ENCODE results near the gene MOGAT2. TPM values are rescaled to one million over a fixed set of nuclear protein-coding genes. Genes with fewer than 3 reads are reported as not detected.
A peak's percentile ranks its signal among the peaks of the same experiment; 100 is the strongest.

The MOGAT2 gene
- total RNA-seq, 3 donors from 2014 or later (not counting 1 experiment from before 2014, with no cell fraction given): not detected

GRCh38 chr11:75689863-75690609 is 27.6 kb upstream of the MOGAT2 start:
- no peak overlapping the region for H3K27ac Mint-ChIP-seq
- Histone ChIP-seq H3K36me3 (ENCODE audit: control insufficient read depth, insufficient read depth, low read length) (no peaks in the 10 kb centered on the region), H3K9me3 (ENCODE audit: control insufficient read depth, insufficient read depth, low read length) (no peaks in the 10 kb centered on the region), H3K27ac (ENCODE audit: low read length) (peak overlapping the region; percentile 49), H3K4me1 (ENCODE audit: control insufficient read depth, insufficient read depth, low read length) (no peaks in the 10 kb centered on the region), H3K4me3 (ENCODE audit: low read length) (no peak overlapping the region), H3K27me3 (ENCODE audit: control insufficient read depth, insufficient read depth, low read length) (peaks cover 5% of the 10 kb centered on the region)
- WGBS (ENCODE audit: insufficient coverage): 66% methylated on average over 3 of the region's 3 CpGs
- intact Hi-C loops (cut with micrococcal nuclease): no loop called here
- TF ChIP-seq, protein P1, sequence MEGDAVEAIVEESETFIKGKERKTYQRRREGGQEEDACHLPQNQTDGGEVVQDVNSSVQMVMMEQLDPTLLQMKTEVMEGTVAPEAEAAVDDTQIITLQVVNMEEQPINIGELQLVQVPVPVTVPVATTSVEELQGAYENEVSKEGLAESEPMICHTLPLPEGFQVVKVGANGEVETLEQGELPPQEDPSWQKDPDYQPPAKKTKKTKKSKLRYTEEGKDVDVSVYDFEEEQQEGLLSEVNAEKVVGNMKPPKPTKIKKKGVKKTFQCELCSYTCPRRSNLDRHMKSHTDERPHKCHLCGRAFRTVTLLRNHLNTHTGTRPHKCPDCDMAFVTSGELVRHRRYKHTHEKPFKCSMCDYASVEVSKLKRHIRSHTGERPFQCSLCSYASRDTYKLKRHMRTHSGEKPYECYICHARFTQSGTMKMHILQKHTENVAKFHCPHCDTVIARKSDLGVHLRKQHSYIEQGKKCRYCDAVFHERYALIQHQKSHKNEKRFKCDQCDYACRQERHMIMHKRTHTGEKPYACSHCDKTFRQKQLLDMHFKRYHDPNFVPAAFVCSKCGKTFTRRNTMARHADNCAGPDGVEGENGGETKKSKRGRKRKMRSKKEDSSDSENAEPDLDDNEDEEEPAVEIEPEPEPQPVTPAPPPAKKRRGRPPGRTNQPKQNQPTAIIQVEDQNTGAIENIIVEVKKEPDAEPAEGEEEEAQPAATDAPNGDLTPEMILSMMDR (IDR thresholded peaks at IDR 0.05): no peak
- ATAC-seq (no peak), DNase-seq (no peak)
- H3K4me1 Mint-ChIP-seq: no peaks in the 10 kb centered on the region
- peaks cover 41 to 59% of the 10 kb centered on the region in 2 donors for H3K27me3 Mint-ChIP-seq (ENCODE audit: low read depth in 2 of 2)
- no peak overlapping the region for H3K4me3 Mint-ChIP-seq
- H3K36me3 Mint-ChIP-seq: peaks cover 12% of the 10 kb centered on the region
- H3K9me3 Mint-ChIP-seq: peaks cover 6 to 10% of the 10 kb centered on the region in 2 donors

DNA sequence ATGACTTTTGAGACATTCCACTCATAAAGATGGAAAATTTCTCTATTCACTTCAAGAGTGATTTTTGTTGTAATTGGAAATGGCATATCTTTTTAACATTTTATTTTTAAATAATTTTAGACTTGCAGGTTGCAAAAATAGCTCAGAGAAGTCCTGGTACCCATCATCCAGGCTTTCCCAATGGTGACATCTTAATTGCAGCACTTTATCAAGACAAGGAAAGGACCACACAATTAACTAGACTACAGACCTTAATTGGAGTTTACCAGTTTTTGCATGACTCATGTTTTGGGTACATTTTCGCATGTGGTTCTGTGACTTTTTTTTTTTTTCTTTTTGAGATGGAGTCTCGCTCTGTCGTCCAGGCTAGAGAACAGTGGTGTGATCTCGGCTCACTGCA is 25.8 kb upstream of the MOGAT2 start:
- Histone ChIP-seq H3K4me1 (ENCODE audit: control insufficient read depth, insufficient read depth, low read length) (no peaks in the 10 kb centered on the region), H3K27ac (ENCODE audit: low read length) (no peak overlapping the region), H3K4me3 (ENCODE audit: low read length) (no peak overlapping the region), H3K27me3 (ENCODE audit: control insufficient read depth, insufficient read depth, low read length) (no peaks in the 10 kb centered on the region), H3K9me3 (ENCODE audit: control insufficient read depth, insufficient read depth, low read length) (no peaks in the 10 kb centered on the region), H3K36me3 (ENCODE audit: control insufficient read depth, insufficient read depth, low read length) (no peaks in the 10 kb centered on the region)
- DNase-seq: no peak
- no peak overlapping the region for H3K27ac Mint-ChIP-seq
- ATAC-seq: no peak
- H3K4me3 Mint-ChIP-seq: no peak overlapping the region
- intact Hi-C loops (cut with micrococcal nuclease): no loop called here
- H3K9me3 Mint-ChIP-seq: no peaks in the 10 kb centered on the region
- TF ChIP-seq, protein P1 (IDR thresholded peaks at IDR 0.05): no peak
- no peaks in the 10 kb centered on the region for H3K4me1 Mint-ChIP-seq
- H3K27me3 Mint-ChIP-seq (ENCODE audit: low read depth in 2 of 2): peaks cover 42 to 71% of the 10 kb centered on the region in 2 donors
- WGBS (ENCODE audit: insufficient coverage): 90% methylated on average over 4 of the region's 4 CpGs
- no peaks in the 10 kb centered on the region for H3K36me3 Mint-ChIP-seq

GRCh38 chr11:75697906-75698581 is 19.6 kb upstream of the MOGAT2 start:
- no peaks in the 10 kb centered on the region for H3K9me3 Mint-ChIP-seq
- H3K36me3 ChIP-seq (ENCODE audit: control insufficient read depth, insufficient read depth, low read length): no peaks in the 10 kb centered on the region
- no peak overlapping the region for H3K4me3 Mint-ChIP-seq
- H3K27ac ChIP-seq (ENCODE audit: low read length): no peak overlapping the region
- H3K4me1 ChIP-seq (ENCODE audit: control insufficient read depth, insufficient read depth, low read length): no peaks in the 10 kb centered on the region
- no peaks in the 10 kb centered on the region for H3K36me3 Mint-ChIP-seq
- WGBS (ENCODE audit: insufficient coverage): 93% methylated on average over 4 of the region's 4 CpGs
- H3K9me3 ChIP-seq (ENCODE audit: control insufficient read depth, insufficient read depth, low read length): no peaks in the 10 kb centered on the region
- peaks cover 3% of the 10 kb centered on the region for H3K27me3 ChIP-seq (ENCODE audit: control insufficient read depth, insufficient read depth, low read length)
- DNase-seq (no peak), ATAC-seq (no peak)
- peaks cover 39 to 60% of the 10 kb centered on the region in 2 donors for H3K27me3 Mint-ChIP-seq (ENCODE audit: low read depth in 2 of 2)
- H3K4me3 ChIP-seq (ENCODE audit: low read length): no peak overlapping the region
- no peak overlapping the region for H3K27ac Mint-ChIP-seq
- TF ChIP-seq, protein P1 (IDR thresholded peaks at IDR 0.05): no peak
- no peaks in the 10 kb centered on the region for H3K4me1 Mint-ChIP-seq
- intact Hi-C loops (cut with micrococcal nuclease): no loop called here
